Psoas muscle (tissue), 8 donors: ENCODE data around the gene IFITM1. TPM values are rescaled to one million over a fixed set of nuclear protein-coding genes. Genes with fewer than 3 reads are reported as not detected.

ENCODE experiments used
- ATAC-seq, 4 donors: fragments of 200-7000 bp; cut with Tn5 transposase; one replicate each; pipeline ENCODE4 v1.9.1; 2020; ENCODE audit warnings: moderate library complexity in 3 of 4, mild to moderate bottlenecking in 2 of 4
- DNase-seq, 2 donors: peaks; one replicate each; pipeline ENCODE4 v3.0.0-alpha.2; 2020
- H3K27ac ChIP-seq: fragments of 200-600 bp; one replicate; pipeline ENCODE4 v1.8.0; 2022
- H3K27me3 ChIP-seq, 3 donors: fragments of 200-600 bp in 1 of 3; one replicate each; pipeline versions ENCODE4 v1.6.1 to v1.8.0; 2013 to 2022; ENCODE audit warnings: low read length in 2 of 3, mild to moderate bottlenecking in 2 of 3, moderate library complexity in 1 of 3; ENCODE audit not compliant: insufficient read depth in 3 of 3
- H3K36me3 ChIP-seq, 2 donors: fragments of 200-600 bp in 1 of 2; one replicate each; pipeline versions ENCODE4 v1.6.1 to v1.8.0; 2013 to 2022; ENCODE audit warnings: low read depth in 1 of 2, mild to moderate bottlenecking in 1 of 2, moderate library complexity in 1 of 2; ENCODE audit not compliant: insufficient read depth in 1 of 2
- H3K4me1 ChIP-seq: fragments of 200-600 bp; one replicate; pipeline ENCODE4 v1.8.0; 2022
- H3K4me3 ChIP-seq: fragments of 200-600 bp; one replicate; pipeline ENCODE4 v1.8.0; 2022; ENCODE audit warnings: mild to moderate bottlenecking
- H3K9me3 ChIP-seq: fragments of 200-600 bp; one replicate; pipeline ENCODE4 v1.8.0; 2022
- WGBS, 3 donors: extraction: QIAGEN DNeasy Blood & Tissue Kit; methylation state at CpG; one replicate each; pipeline versions ENCODE4 v1.1.6 to v1.1.7; 2013; 5-methylcytosine and 5-hydroxymethylcytosine counted together
- intact Hi-C, 2 donors: fragments of 100-400 bp; cut with DNase I; formaldehyde crosslinking; loops; one replicate each; pipeline versions ENCODE4 v1.11.0 to v1.14.2; 2022
- polyA plus RNA-seq, 3 donors: library from polyadenylated mRNA; stranded (reverse); fragments of 200-250 nt; gene quantifications; one replicate each; pipeline ENCODE4 v1.2.3, GENCODE V29; 2013
- total RNA-seq, 4 donors: library from RNA; stranded (reverse); fragmentation: NEBNext Ultra II Directional in 2 of 4; extraction: Animal tissue kit (Norgen Biotek cat#: 25700) in 2 of 4; gene quantifications; one replicate each; pipeline versions ENCODE4 v1.2.1 to v1.2.4, GENCODE V29; 2021 to 2023
- TF ChIP-seq, protein P1 (sequence below): fragments of 200-600 bp; IDR thresholded peaks from one replicate; pipeline ENCODE4 v1.8.0; 2022; ENCODE audit warnings: antibody characterized with exemption
- donor health status: healthy with polysubstance abuse.
- donor health status: DM: no; HTN: no; CAD: no; lungs with moderate emphysema.
- donor health status: Bipolar disorder and iron deficiency.
- donor health status: healthy.
- donor health status: DM: yes; HTN: yes; CAD: no.
- donor health status: DM: no; HTN: no; CAD: no.
- donor health status: DM: no; HTN: no; CAD: no.
- donor health status: DM: yes; HTN: yes; CAD: no.

Gene IFITM1
- total and polyA plus RNA-seq, 7 donors, result 39.7 to 107 (median 69.7) TPM

DNA sequence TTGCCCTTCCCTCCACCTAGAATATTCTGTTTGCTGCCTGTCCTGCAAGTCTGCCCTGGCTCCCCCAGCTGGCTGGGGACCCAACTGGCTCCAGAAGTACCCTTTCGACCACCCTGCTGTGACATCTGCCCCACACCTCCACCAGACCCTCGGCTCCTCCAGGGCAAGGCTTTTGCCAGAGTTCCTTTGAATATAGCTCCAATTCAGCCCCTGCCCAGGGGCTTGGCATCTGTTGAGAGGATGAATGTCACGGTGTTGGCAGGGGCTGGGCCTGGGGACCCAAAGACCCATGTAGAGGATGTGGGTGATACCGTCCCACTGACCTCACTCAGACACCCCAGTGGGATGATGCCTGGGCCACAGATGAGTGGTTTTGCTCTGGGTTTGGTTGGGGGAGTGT is 31.7 kb upstream of the IFITM1 start:
- peaks cover 0 to 72% (median 49%) of the 10 kb centered on the region in 3 donors for H3K27me3 ChIP-seq
- intact Hi-C loops, result no loop called here
- no peak overlapping the region for H3K4me3 ChIP-seq

DNA sequence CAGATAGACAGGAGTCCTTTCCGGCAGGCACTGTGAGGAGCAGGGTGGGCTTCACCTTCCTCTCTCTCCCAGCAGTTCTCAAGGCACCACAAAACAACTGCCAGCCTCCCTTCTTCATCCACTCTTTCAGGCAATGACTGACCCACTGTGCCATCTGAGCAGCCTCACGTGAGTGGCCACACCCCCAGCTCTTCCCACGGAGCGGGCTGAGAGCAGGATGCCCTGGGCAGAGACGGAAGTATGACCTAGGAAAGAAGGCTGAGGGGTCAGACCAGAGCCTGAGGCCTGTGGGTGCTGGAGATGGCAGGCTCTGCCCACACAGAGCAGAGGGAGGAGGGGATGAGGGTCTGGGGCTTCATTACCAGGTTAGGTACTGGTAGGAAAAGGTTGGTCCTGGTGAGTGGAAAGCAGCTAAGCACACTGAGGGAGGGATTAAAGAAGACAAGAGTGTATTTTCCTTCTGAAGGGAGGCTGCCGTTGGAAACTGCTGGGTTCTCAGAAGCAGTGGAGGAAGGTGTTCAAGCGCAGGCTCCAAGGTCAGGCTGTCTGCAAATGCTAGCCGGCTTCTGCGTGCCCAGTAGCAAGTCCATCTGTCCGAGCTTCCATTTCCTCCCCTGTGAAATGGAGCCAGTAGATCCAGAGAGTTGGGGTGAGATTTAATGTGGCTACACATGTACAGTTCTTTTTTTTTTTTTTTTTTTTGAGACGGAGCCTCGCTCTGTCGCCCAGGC is 31.0 kb upstream of the IFITM1 start:
- TF ChIP-seq, protein P1, sequence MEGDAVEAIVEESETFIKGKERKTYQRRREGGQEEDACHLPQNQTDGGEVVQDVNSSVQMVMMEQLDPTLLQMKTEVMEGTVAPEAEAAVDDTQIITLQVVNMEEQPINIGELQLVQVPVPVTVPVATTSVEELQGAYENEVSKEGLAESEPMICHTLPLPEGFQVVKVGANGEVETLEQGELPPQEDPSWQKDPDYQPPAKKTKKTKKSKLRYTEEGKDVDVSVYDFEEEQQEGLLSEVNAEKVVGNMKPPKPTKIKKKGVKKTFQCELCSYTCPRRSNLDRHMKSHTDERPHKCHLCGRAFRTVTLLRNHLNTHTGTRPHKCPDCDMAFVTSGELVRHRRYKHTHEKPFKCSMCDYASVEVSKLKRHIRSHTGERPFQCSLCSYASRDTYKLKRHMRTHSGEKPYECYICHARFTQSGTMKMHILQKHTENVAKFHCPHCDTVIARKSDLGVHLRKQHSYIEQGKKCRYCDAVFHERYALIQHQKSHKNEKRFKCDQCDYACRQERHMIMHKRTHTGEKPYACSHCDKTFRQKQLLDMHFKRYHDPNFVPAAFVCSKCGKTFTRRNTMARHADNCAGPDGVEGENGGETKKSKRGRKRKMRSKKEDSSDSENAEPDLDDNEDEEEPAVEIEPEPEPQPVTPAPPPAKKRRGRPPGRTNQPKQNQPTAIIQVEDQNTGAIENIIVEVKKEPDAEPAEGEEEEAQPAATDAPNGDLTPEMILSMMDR, result no peak
- no peaks in the 10 kb centered on the region for H3K36me3 ChIP-seq
- peak in 1 of 2 donors; percentile 22 for DNase-seq
- no peaks in the 10 kb centered on the region for H3K9me3 ChIP-seq
- intact Hi-C loops, result no loop called here
- H3K27me3 ChIP-seq, result peaks cover 0 to 74% (median 50%) of the 10 kb centered on the region in 3 donors
- 42 to 48% (median 46%) methylated on average over 10 to 13 of the region's 13 CpGs for WGBS, 3 donors
- H3K4me3 ChIP-seq, result no peak overlapping the region
- H3K27ac ChIP-seq, result no peak overlapping the region
- no peaks in the 10 kb centered on the region for H3K4me1 ChIP-seq
- no peak for ATAC-seq

More for the DNA sequence above, 31.7 kb upstream of the IFITM1 start:
- H3K9me3 ChIP-seq, result no peaks in the 10 kb centered on the region
- H3K4me1 ChIP-seq, result no peaks in the 10 kb centered on the region
- H3K27ac ChIP-seq, result no peak overlapping the region
- 45 to 55% (median 53%) methylated on average over 4 of the region's 4 CpGs for WGBS, 3 donors
- no peak for ATAC-seq
- peak in 1 of 2 donors; percentile 37 for DNase-seq
- TF ChIP-seq, protein P1, result no peak
- H3K36me3 ChIP-seq, result no peaks in the 10 kb centered on the region

DNA sequence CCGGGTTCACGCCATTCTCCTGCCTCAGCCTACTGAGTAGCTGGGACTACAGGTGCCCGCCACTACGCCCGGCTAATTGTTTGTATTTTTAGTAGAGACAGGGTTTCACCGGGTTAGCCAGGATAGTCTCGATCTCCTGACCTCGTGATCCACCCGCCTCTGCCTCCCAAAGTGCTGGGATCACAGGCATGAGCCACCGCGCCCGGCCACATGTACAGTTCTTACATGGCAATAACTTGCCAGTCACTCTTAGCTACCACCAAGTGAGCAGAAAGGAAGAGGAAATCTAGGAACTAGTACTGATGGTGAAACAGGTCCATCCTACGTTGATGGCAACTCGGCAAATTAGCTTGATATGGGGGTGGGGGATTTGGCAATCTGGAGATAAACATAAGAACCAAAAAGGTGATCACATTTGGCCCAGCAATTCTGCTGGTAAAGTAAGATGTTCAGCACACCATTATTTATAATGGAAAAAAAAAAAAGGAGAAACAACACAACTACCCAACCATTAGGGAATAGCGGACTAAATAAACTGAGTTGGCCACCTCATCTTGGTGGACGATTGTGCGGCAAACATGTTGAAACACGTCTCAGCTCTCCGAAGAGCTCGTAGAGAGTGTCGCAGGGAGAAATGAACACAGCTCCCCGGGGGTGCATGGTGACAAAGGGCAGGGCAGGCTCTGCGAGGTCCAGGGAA is 30.3 kb upstream of the IFITM1 start:
- no peaks in the 10 kb centered on the region for H3K9me3 ChIP-seq
- no peak overlapping the region for H3K27ac ChIP-seq
- peaks cover 0 to 74% (median 49%) of the 10 kb centered on the region in 3 donors for H3K27me3 ChIP-seq
- 78 to 83% (median 81%) methylated on average over 21 to 23 of the region's 23 CpGs for WGBS, 3 donors
- ATAC-seq (no peak), DNase-seq (peak in 1 of 2 donors; percentile 8)
- H3K4me1 ChIP-seq, result no peaks in the 10 kb centered on the region
- H3K36me3 ChIP-seq, result no peaks in the 10 kb centered on the region
- intact Hi-C loops, result no loop called here
- no peak overlapping the region for H3K4me3 ChIP-seq
- TF ChIP-seq, protein P1, result no peak

DNA sequence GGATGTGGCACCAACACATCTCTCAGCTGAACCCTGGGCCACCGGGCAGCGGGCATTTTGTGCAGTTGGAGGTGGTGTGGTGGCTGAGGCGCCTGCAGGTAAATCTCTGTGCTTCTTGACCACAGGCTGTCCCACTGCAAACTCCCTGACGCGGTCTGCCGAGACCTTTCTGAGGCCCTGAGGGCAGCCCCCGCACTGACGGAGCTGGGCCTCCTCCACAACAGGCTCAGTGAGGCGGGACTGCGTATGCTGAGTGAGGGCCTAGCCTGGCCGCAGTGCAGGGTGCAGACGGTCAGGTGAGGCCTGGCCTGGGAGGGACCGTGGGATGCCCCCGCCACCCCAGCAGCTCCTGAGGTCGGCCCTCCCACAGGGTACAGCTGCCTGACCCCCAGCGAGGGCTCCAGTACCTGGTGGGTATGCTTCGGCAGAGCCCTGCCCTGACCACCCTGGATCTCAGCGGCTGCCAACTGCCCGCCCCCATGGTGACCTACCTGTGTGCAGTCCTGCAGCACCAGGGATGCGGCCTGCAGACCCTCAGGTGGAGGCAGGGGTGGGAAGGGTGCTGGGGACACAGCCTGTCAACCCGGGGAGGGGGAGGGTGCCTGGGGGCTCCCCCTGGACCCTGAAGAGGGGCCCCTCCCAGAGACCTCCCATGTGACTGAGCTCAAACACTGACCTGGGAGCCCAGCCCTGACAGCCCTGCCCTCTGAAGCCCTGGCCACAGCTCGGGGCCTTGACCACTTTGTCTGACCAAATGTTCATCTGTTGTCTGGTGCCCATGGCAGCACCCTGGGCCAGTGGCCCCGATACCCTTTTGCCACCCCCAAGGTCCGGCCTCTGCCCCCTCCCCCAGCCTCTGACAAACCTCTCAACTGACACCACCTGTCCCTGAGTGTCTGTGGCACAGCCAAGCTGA is 29.5 kb upstream of the IFITM1 start:
- Histone ChIP-seq H3K4me1 (no peaks in the 10 kb centered on the region), H3K27ac (no peak overlapping the region), H3K9me3 (no peaks in the 10 kb centered on the region), H3K27me3 (peaks cover 0 to 69% (median 43%) of the 10 kb centered on the region in 3 donors), H3K4me3 (no peak overlapping the region), H3K36me3 (no peaks in the 10 kb centered on the region)
- TF ChIP-seq, protein P1, result no peak
- 81 to 83% (median 81%) methylated on average over 23 to 24 of the region's 24 CpGs for WGBS, 3 donors
- peak in 1 of 2 donors; percentile 47 for DNase-seq
- ATAC-seq, result no peak
- intact Hi-C loops, result no loop called here
